Measurements from ENCODE around the gene FAM76A.
"Not testable (repeated sequence)": the region's sequence is repeated elsewhere in the genome, so short reads cannot be mapped to it uniquely, and the experiment has no call there.

Gene FAM76A

DNA sequence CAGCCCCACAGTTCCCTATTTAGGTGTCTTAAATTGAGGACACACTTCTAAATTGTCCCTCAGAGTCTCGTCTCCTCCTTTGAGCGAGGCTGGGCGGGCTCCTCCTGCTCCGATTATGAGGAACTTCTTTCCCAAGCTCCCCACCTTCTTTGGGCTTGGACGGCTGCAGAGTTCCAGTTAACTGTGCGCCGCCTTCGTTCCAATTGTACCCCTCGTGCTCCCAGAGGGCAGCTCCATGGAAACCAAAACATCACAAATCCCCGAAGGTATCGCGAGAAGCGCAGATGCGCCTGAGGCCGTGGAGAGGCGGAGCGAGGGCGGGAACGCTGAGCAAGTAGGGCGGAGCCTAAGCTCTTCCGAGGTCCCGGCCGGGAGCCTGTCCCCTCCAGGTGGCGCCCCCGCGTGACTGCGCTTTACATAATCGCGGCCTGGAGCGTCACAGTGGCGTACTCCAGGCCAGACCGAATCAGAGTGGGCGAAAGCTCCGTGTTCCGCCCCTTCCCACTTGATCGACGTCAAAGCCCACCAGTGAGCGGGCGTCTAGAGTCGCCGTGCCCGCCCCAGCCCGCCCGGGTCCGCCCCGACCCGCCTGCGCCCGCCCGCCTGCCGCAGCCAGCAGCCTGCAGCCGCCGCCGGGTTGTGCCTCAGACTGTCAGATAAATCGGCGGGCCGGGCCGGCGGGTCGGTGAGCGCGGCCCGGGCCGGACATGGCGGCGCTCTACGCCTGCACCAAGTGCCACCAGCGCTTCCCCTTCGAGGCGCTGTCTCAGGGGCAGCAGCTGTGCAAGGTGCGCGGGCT, at the start of gene FAM76A:
FAM76A (plus strand) TSS at position 588 of the 799 bp plus-strand sequence; CDS start at position 708, 120 bp downstream.
- DNase-seq (ENCODE audit: low spot score): peak; percentile 100

DNA sequence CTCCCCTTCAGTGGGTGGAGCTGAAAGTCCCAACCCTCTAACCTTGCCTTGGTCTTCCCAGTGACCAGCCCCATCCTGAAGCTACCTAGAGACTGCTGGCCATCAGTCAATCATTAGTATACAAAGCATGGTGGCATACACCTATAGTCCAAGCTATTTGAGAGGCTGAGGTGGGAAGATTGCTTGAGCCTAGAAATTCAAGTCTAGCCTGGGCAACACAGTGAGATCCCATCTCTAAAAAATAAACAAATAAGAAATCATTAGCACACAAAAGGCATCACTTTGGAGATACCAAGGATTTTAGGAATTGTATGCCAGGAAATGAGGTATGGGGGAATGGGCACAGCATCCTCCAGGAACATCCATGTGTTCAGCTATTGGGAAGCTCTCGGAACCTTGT, 49.4 kb upstream of the FAM76A start:
- DNase-seq (ENCODE audit: low spot score): no peak

GRCh38 chr1:27678747-27679146, 47.0 kb upstream of the FAM76A start:
- no peak for DNase-seq (ENCODE audit: low spot score)

- not testable (repeated sequence) for DNase-seq (ENCODE audit: low spot score)
Measured at GRCh38 chr1:27680225-27680791, 45.5 kb upstream of the FAM76A start.

DNA sequence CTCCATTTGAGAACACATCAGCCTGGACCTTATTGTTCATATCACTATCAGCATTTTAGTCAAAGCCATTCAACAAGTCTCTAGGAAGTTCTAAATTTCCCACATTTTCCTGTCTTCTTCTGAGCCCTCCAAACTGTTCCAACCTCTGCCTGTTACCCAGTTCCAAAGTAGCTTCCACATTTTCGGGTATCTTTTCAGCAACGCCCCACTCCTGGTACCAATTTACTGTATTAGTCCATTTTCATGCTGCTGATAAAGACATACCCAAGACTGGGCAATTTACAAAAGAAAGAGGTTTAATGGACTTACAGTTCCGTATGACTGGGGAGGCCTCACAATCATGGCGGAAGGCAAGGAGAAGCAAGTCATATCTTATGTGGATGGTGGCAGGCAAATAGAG, 44.2 kb upstream of the FAM76A start:
- DNase-seq (ENCODE audit: low spot score): not testable (repeated sequence)

DNA sequence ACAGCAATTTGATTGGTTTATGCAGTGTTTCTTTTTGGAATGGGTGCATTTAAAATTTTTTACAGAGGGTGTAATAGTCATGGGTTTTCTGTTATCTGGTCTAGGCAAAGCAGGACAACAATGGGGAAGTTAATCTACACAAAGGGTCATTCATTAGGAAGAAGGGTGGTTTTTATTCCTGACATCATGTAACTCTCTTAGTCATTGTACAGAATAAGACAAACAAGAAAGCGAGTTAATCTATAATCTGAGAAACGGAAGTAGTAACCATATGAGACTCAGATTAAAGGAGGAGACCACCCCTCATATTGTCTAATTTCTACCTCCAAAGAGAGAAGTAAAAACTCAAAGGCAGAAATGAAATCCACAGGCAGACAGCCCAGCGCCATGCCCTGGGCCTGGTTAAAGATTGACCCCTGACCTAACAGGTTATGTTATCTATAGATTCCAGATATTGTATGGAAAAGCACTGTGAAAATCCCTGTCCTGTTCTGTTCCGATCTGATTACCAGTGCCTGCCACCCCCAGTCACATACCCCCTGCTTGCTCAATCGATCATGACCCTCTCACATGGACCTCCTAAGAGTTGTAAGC, 43.3 kb upstream of the FAM76A start:
- DNase-seq (ENCODE audit: low spot score): no peak

DNA sequence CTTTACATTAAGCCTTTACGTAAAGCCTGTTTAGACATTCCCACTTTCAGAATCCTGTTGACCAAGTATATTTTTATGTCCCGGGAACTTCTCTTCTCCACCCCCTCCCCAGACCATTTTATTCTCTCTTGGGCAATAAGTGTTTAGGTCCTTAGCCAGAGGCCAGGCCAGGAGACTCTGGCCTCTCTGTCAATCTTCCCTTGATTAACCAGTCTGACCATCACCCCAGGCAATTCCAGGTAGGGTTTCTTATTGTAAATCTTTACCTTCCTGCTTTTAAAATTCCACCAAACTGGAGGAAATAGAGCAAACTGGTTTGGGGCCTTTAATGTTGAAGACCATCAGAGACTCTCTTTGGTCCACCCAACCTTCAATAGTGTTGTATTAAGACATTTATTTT, 41.6 kb upstream of the FAM76A start:
- DNase-seq (ENCODE audit: low spot score): no peak

GRCh38 chr1:27686223-27686990, 39.4 kb upstream of the FAM76A start:
- DNase-seq (ENCODE audit: low spot score): no peak

GRCh38 chr1:27687906-27688305, 37.9 kb upstream of the FAM76A start:
- DNase-seq (ENCODE audit: low spot score): no peak

DNA sequence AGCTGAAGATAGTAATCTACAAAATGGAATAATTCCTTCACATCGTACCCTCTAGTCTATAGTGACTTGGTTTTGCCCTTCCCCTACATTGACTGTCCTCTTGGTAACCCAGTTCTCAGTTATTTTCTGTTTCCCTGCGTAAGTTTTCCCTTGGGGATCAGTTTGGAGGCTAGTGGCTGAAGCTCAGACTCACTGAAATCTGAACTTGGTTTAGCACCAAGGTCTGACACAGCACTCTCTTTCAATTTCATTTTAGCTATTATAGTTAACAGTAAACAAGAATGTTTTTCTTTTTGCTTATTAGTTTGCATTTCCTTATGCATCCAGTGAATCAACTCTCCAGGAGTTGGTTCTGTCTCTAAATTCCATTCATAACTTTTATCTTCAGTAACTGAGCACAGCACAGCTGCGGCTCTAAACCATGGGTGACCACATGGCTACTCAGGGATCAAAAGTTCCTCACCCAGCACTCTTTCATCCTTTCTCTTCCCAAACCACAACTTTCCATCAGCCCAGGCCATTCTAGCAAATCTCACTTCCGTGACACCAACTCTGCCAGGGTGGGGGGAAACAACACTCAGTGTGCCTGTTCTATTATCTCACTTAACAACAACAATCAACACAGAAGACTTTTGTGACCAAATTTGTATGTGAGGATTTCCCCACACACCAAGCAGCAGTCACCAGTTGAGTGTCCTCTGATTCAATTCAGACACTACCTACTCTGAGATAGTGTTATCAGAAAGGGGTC, 36.2 kb upstream of the FAM76A start:
- peak; percentile 62 for DNase-seq (ENCODE audit: low spot score)

- DNase-seq (ENCODE audit: low spot score): no peak
Measured at GRCh38 chr1:27690183-27690582, 35.6 kb upstream of the FAM76A start.

DNA sequence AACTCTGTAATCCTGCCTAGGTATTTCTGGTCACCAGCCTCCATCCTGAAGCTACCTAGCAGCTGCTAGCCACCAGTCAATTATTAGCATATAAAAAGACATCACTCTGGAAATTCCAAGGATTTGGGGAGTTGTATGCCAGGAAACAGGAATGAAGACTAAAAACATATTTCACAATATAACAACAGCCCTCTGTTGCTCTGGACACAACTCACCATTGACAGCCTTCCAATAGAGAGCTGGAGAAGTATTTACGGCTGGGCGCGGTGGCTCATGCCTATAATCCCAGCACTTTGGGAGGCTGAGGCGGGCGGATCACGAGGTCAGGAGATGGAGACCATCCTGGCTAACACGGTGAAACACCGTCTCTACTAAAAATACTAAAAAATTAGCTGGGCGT, 28.9 kb upstream of the FAM76A start:
- not testable (repeated sequence) for DNase-seq (ENCODE audit: low spot score)

DNA sequence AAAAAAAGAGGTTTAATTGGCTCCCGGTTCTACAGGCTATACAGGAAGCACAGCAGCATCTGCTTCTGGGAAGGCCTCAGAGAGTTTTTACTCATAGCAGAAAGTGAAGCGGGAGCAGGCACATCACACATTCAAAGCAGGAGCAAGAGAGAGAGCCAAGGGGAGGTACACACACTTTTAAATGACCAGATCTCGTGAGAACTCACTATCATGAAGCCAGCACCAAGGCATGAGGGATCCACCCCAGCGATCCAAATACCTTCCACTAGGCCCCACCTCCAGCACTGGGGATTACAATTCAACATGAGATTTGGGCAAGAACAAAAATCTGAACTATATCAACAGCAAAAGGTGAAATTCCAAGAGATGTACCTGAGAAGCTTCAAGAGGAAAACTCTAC, 20.8 kb upstream of the FAM76A start:
- no peak for DNase-seq (ENCODE audit: low spot score)

GRCh38 chr1:27705545-27705944, 20.2 kb upstream of the FAM76A start:
- no peak for DNase-seq (ENCODE audit: low spot score)

DNA sequence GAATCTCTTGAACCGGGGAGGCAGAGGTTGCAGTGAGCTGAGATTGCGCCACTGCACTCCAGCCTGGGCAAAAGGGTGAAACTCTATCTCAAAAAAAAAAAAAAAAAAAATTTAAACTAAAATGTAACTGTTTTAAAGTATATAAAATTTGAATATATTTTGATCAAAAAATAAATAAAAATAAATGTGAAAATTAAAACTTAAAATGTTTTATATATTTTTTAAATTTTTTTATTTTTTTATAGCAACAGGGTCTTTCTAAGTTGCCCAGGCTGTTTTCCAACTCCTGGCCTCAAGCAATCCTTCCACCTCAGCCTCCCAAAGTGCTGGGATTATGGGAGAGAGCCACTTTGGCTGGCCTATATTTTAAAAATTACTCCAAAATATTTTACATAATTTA, 15.2 kb upstream of the FAM76A start:
- no peak for DNase-seq (ENCODE audit: low spot score)

DNA sequence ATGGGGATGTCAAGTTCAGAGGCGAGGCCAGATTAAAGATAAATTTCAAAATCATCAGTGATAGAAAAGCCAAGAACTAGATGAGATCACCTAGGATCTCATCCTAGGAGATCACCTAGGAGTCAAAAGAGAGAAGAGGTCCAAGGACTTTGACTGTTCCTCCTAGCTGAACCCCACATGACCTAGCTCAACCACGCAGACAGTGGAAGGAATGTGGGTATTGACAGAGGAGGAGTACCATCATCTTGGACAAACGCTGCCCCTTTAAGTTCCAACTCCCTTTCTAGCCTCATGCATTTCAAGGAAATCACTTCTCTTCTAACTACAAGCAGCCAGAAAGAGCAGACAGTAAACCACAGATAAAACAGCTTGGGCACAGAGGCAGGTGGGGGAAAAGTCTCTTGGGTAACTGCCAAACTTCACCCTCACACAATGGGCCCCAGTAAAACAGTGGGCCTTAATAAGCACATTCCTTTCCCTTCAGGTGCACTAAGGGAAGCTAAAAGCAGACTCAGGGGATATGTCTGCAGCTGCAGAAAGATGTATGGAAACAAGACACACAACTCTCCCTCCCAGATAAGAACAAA, 12.5 kb upstream of the FAM76A start:
- no peak for DNase-seq (ENCODE audit: low spot score)

- no peak for DNase-seq (ENCODE audit: low spot score)
Measured at GRCh38 chr1:27713869-27714513, 11.8 kb upstream of the FAM76A start.

- DNase-seq (ENCODE audit: low spot score): no peak
Measured at GRCh38 chr1:27716262-27716895, 9.4 kb upstream of the FAM76A start.

GRCh38 chr1:27719286-27720251, 6.2 kb upstream of the FAM76A start:
- peak; percentile 18 for DNase-seq (ENCODE audit: low spot score)

Measured in AG08396 (cell line).